ENCODE results near the gene SLC9A9.

SLC9A9 gene

DNA sequence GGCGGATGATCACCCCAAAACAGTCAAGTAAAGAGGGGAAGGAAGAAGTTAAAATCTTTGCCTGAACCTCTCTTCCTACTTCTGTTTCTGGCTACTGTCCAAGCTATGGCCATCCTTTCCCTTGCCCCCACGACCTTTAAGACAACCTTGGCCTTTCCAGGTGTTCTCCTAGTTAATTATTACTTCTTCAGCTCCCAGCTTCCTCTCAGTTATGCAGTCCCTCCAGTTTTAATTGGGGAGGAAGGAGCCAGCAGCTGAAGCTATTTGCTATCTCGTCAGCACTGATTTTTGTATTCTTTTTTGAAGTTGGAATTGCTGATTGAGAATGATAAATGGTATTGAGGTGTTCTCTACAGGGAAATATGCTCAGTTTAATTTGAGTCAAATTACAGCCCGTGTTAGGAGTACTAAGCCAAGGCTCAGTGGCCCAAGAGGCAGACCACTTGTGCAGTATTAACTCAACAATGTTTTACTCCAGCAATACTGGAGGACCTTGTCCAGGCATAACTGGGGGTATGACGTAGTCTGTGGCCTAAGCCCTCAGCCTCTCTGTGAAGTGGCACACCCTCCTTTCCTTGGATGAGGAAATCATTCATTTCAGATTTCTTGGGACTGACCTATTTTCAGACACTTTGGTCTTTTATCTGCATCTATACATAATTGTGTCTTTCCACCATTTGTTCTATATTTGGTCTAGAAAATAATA lies 336.9 kb downstream of the SLC9A9 start:
- TF ChIP-seq POLR2A (IDR thresholded peaks at IDR 0.05; ENCODE audit: low read length) (no peak), GATA1 (IDR thresholded peaks at IDR 0.05; ENCODE audit: low read depth, low read length) (no peak)

GRCh38 chr3:143510601-143511000 lies 337.7 kb downstream of the SLC9A9 start:
- DNase-seq = no peak

More for the DNA sequence above, 336.9 kb downstream of the SLC9A9 start:
- no peak for DNase-seq

GRCh38 chr3:143507735-143508580 lies 340.3 kb downstream of the SLC9A9 start:
- TF ChIP-seq GATA1 (IDR thresholded peaks at IDR 0.05; ENCODE audit: low read depth, low read length) (no peak), POLR2A (IDR thresholded peaks at IDR 0.05; ENCODE audit: low read length) (no peak)
- no peak for DNase-seq

More at GRCh38 chr3:143510601-143511000, 337.7 kb downstream of the SLC9A9 start:
- TF ChIP-seq GATA1 (IDR thresholded peaks at IDR 0.05; ENCODE audit: low read depth, low read length) (no peak), POLR2A (IDR thresholded peaks at IDR 0.05; ENCODE audit: low read length) (no peak)

GRCh38 chr3:143506190-143506589 lies 342.1 kb downstream of the SLC9A9 start:
- TF ChIP-seq GATA1 (IDR thresholded peaks at IDR 0.05; ENCODE audit: low read depth, low read length) = no peak
- no peak for TF ChIP-seq POLR2A (IDR thresholded peaks at IDR 0.05; ENCODE audit: low read length)

DNA sequence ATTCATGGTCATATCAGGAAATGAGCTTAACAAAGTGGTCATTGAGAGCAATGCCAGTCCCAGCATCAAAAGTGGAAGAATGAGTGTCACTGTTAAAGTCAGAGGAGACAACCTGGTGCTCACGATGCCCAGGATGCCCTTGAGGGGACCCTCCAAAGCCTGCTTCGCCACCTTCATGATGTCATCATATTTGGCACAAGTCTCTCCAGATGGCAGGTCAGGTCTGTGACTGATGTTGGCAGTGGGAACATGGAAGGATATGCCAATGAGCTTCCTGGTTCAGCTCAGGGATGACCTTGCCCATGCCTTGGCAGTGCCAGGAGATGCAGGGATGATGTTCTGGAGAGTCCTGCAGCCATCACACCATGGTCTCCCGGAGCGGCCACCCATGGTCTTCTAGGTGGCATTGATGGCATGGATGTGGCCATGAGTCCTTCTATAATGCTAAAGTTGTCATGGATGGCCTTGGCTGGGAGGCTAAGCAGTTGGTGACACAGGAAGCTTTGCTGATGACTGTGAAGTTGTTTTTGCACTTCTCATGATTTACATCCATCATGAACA lies 344.9 kb downstream of the SLC9A9 start:
- no peak for DNase-seq
- no peak for TF ChIP-seq GATA1 (IDR thresholded peaks at IDR 0.05; ENCODE audit: low read depth, low read length)
- TF ChIP-seq POLR2A (IDR thresholded peaks at IDR 0.05; ENCODE audit: low read length) = no peak

More at GRCh38 chr3:143506190-143506589, 342.1 kb downstream of the SLC9A9 start:
- no peak for DNase-seq

- DNase-seq = no peak
- TF ChIP-seq GATA1 (IDR thresholded peaks at IDR 0.05; ENCODE audit: low read depth, low read length) (no peak), POLR2A (IDR thresholded peaks at IDR 0.05; ENCODE audit: low read length) (no peak)
These were observed 346.2 kb downstream of the SLC9A9 start for GRCh38 chr3:143502081-143502480.

DNA sequence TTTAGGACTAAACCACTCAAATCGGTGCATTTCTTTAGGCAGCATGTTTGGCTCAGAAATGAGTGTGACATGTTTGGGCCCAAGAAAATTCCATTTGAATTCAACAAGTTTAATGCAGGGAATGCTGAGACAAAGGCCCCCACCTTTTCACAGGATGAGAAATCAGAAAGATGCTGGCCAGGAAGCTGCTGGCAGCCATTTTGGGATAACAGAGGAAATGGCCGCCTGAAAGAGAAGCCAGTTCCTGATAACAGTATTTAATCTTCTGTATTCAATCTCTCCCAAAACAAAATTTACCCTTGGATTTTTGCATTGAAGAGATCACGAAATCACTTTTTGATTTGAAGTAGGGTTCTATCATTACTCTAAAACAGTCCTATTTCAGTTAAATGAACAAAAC lies 350.9 kb downstream of the SLC9A9 start:
- no peak for TF ChIP-seq POLR2A (IDR thresholded peaks at IDR 0.05; ENCODE audit: low read length)
- TF ChIP-seq GATA1 (IDR thresholded peaks at IDR 0.05; ENCODE audit: low read depth, low read length) = no peak
- no peak for DNase-seq

- no peak for DNase-seq
- no peak for TF ChIP-seq GATA1 (IDR thresholded peaks at IDR 0.05; ENCODE audit: low read depth, low read length)
These were observed 352.1 kb downstream of the SLC9A9 start for GRCh38 chr3:143496191-143496590.

- DNase-seq = no peak
- TF ChIP-seq GATA1 (IDR thresholded peaks at IDR 0.05; ENCODE audit: low read depth, low read length) (no peak), POLR2A (IDR thresholded peaks at IDR 0.05; ENCODE audit: low read length) (no peak)
These were observed 352.7 kb downstream of the SLC9A9 start for GRCh38 chr3:143495527-143495926.

GRCh38 chr3:143486611-143487010 lies 361.7 kb downstream of the SLC9A9 start:
- TF ChIP-seq GATA1 (IDR thresholded peaks at IDR 0.05; ENCODE audit: low read depth, low read length) (no peak), POLR2A (IDR thresholded peaks at IDR 0.05; ENCODE audit: low read length) (no peak)
- DNase-seq = no peak

DNA sequence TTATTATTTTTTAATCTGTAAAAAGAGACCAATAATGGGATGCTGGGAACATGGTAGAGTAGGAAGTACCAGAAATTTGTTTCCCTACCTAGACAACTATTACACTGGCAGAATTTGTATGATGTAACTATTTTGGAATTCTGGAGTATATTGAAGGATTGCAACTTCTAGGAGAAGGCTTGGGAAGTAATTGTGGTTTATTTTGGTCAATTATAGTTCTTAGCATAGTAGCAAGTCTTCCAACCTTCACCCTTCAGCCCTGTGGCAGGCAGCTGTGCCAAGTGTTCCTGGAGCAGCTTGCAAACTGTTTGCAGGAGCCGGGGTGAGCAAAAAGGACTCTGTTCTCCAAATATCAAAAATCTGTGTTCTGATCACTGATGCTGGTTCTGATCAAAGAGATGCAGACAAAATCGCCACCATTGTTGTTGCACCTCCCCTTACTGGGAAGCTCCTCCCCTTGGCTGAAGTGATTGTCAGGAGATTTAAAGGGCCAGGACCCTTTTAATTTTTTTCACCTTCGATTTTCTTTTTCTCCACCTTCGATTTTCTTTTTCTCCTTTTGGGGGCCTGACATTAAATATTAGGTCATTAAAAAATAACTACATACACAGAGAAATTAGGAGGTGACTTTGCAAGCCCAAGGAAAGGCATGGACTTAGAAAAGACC lies 363.3 kb downstream of the SLC9A9 start:
- DNase-seq = no peak

DNA sequence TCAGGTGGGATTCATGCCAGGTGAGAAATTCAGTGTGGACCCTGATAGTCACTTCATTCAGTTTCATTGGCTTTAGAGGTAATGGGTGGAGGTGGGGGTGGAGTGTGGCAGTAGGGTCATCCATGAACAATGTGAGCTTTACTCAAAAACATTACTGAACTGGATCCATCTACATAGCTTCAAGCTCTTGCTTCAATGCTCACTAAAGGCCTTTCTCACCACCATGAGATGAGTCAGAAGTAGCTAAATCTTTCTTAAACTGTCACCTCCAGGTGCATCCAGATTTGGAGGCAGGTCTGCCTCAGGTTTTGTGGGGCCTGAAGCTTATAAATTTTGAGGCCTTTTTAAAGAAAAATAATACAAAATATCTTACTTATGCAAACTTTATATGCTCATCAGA lies 365.1 kb downstream of the SLC9A9 start:
- TF ChIP-seq POLR2A (IDR thresholded peaks at IDR 0.05; ENCODE audit: low read length) = no peak
- no peak for TF ChIP-seq GATA1 (IDR thresholded peaks at IDR 0.05; ENCODE audit: low read depth, low read length)
- no peak for DNase-seq

More for the DNA sequence above, 363.3 kb downstream of the SLC9A9 start:
- TF ChIP-seq GATA1 (IDR thresholded peaks at IDR 0.05; ENCODE audit: low read depth, low read length) (no peak), POLR2A (IDR thresholded peaks at IDR 0.05; ENCODE audit: low read length) (no peak)

- TF ChIP-seq GATA1 (IDR thresholded peaks at IDR 0.05; ENCODE audit: low read depth, low read length) (no peak), POLR2A (IDR thresholded peaks at IDR 0.05; ENCODE audit: low read length) (no peak)
- no peak for DNase-seq
These were observed 365.9 kb downstream of the SLC9A9 start for GRCh38 chr3:143482106-143483088.
